H1 (cell line): ENCODE results near the gene MARK4. TPM values are rescaled to one million over a fixed set of nuclear protein-coding genes. Genes with fewer than 3 reads are reported as not detected.

Experiments used
- CTCF ChIA-PET: fragments of 300-600 bp; sonication (Branson Sonifier 250); formaldehyde crosslinking; loops from one replicate; lab custom pipeline; 2021; ENCODE audit not compliant: partially characterized antibody; lab: Charles Lee
- POLR2A ChIA-PET: fragments of 300-600 bp; sonication (Branson Sonifier 250); formaldehyde crosslinking; loops from one replicate; lab custom pipeline; 2021; ENCODE audit warnings: inconsistent platforms; ENCODE audit not compliant: partially characterized antibody; lab: Charles Lee
- DNase-seq, 2 experiments: peaks; one replicate each; pipeline versions ENCODE4 v3.0.0 to v3.0.0-alpha.2; 2010 to 2022; ENCODE audit warnings: low spot score in 2 of 2, low read depth in 1 of 2, mixed read lengths in 1 of 2
- FAIRE-seq: peaks from 2 replicates; lab custom pipeline; 2011; peaks lifted over from hg19 to GRCh38; lab: Jason Lieb, UNC
- H2AFZ ChIP-seq: 2 replicates; pipeline ENCODE4 v1.8.1; 2012; ENCODE audit warnings: low read length, inconsistent platforms
- H2AK5ac ChIP-seq: 2 replicates; pipeline ENCODE4 v1.6.1; 2013; ENCODE audit warnings: low read depth, low read length
- H2BK120ac ChIP-seq: replicated peaks from 2 replicates; pipeline ENCODE3; 2013; ENCODE audit warnings: low read depth, low read length, inconsistent platforms
- H2BK12ac ChIP-seq: 2 replicates; pipeline ENCODE4 v1.6.1; 2013; ENCODE audit warnings: low read depth, low read length
- H2BK15ac ChIP-seq: 2 replicates; pipeline ENCODE4 v1.6.1; 2013; ENCODE audit warnings: low read length
- H2BK20ac ChIP-seq: 2 replicates; pipeline ENCODE4 v1.6.1; 2013; ENCODE audit warnings: low read length
- H2BK5ac ChIP-seq: 2 replicates; pipeline ENCODE4 v1.6.1; 2013; ENCODE audit warnings: low read depth, low read length
- H3K14ac ChIP-seq: 2 replicates; pipeline ENCODE4 v1.6.1; 2013; ENCODE audit warnings: inconsistent platforms; ENCODE audit not compliant: insufficient read length
- H3K18ac ChIP-seq: 2 replicates; pipeline ENCODE4 v1.6.1; 2013; ENCODE audit warnings: low read length; ENCODE audit errors: extremely low read depth
- H3K23ac ChIP-seq: 2 replicates; pipeline ENCODE4 v1.6.1; 2013; ENCODE audit warnings: inconsistent platforms; ENCODE audit not compliant: insufficient read length
- H3K23me2 ChIP-seq: 2 replicates; pipeline ENCODE4 v1.6.1; 2013; ENCODE audit warnings: low read depth, low read length
- H3K27ac ChIP-seq: 2 replicates; pipeline ENCODE4 v1.6.1; 2011; ENCODE audit warnings: low read depth, low read length, inconsistent platforms
- H3K27me3 ChIP-seq, 4 experiments: replicated peaks in 1 of 4; 1 replicate in 1 of 4; 2 replicates in 3 of 4; pipeline versions ENCODE4 v1.6.1 to v1.8.1; 2011 to 2013; ENCODE audit warnings: low read length in 3 of 4, mild to moderate bottlenecking in 3 of 4, inconsistent platforms in 2 of 4, mixed read lengths in 2 of 4, moderate library complexity in 1 of 4; ENCODE audit not compliant: control insufficient read depth in 3 of 4, insufficient read depth in 3 of 4; ENCODE audit errors: extremely low read depth in 1 of 4
- H3K36me3 ChIP-seq, 4 experiments: 2 replicates each; pipeline versions ENCODE4 v1.6.1 to v1.8.1; 2011 to 2013; ENCODE audit warnings: mild to moderate bottlenecking in 4 of 4, low read length in 3 of 4, moderate library complexity in 2 of 4, control low read depth in 1 of 4, inconsistent platforms in 1 of 4; ENCODE audit not compliant: insufficient read depth in 4 of 4, control insufficient read depth in 2 of 4
- H3K4ac ChIP-seq: replicated peaks from 2 replicates; pipeline ENCODE3; 2013; ENCODE audit warnings: low read length, low read depth, mixed read lengths, inconsistent platforms; ENCODE audit not compliant: insufficient read length
- H3K4me1 ChIP-seq, 4 experiments: replicated peaks in 1 of 4; 1 replicate in 1 of 4; 2 replicates in 3 of 4; pipeline versions ENCODE4 v1.6.1 to v1.8.1; 2011 to 2013; ENCODE audit warnings: low read length in 3 of 4, inconsistent platforms in 2 of 4, mixed read lengths in 1 of 4; ENCODE audit not compliant: insufficient read depth in 4 of 4, control insufficient read depth in 3 of 4
- H3K4me2 ChIP-seq, 2 experiments: 2 replicates each; pipeline versions ENCODE4 v1.6.1 to v1.8.1; 2011 to 2013; ENCODE audit warnings: low read depth in 2 of 2, low read length in 2 of 2, control low read depth in 1 of 2, inconsistent platforms in 1 of 2, mild to moderate bottlenecking in 1 of 2; ENCODE audit not compliant: insufficient read depth in 1 of 2
- H3K4me3 ChIP-seq, 4 experiments: fragments of 200-600, 300-600 bp in 1 of 4; sonication (generic), shearing (Covaris generic), sonication (Bioruptor Twin) in 1 of 4; 2 replicates each; pipeline versions ENCODE4 v1.5.1 to v1.8.1; 2011 to 2016; ENCODE audit warnings: low read length in 4 of 4, low read depth in 3 of 4, control low read depth in 2 of 4, inconsistent platforms in 2 of 4, mild to moderate bottlenecking in 2 of 4, mixed read lengths in 1 of 4, moderate library complexity in 1 of 4; ENCODE audit not compliant: insufficient read depth in 2 of 4; ENCODE audit errors: extremely low read depth in 1 of 4
- H3K56ac ChIP-seq: replicated peaks from 2 replicates; pipeline ENCODE3; 2013; ENCODE audit warnings: low read depth, mild to moderate bottlenecking, mixed read lengths, low read length, inconsistent platforms; ENCODE audit not compliant: insufficient read length
- H3K79me1 ChIP-seq: 2 replicates; pipeline ENCODE4 v1.6.1; 2013; ENCODE audit warnings: low read depth, low read length, control low read depth
- H3K79me2 ChIP-seq, 2 experiments: 2 replicates each; pipeline versions ENCODE4 v1.6.1 to v1.8.1; 2012 to 2013; ENCODE audit warnings: low read length in 2 of 2, mild to moderate bottlenecking in 2 of 2, inconsistent platforms in 1 of 2; ENCODE audit not compliant: insufficient read depth in 2 of 2, control insufficient read depth in 1 of 2
- H3K9ac ChIP-seq, 4 experiments: replicated peaks in 1 of 4; 1 replicate in 1 of 4; 2 replicates in 3 of 4; pipeline versions ENCODE4 v1.6.1 to v1.8.1; 2011 to 2013; ENCODE audit warnings: low read depth in 3 of 4, low read length in 3 of 4, control low read depth in 2 of 4, mild to moderate bottlenecking in 2 of 4, moderate library complexity in 2 of 4, inconsistent platforms in 1 of 4; ENCODE audit errors: extremely low read depth in 1 of 4
- H3K9me3 ChIP-seq, 2 experiments: 2 replicates each; pipeline versions ENCODE4 v1.6.1 to v1.8.1; 2012 to 2013; ENCODE audit warnings: mild to moderate bottlenecking in 2 of 2, moderate library complexity in 2 of 2, control low read depth in 1 of 2, inconsistent platforms in 1 of 2, low read depth in 1 of 2, low read length in 1 of 2, mixed read lengths in 1 of 2; ENCODE audit not compliant: insufficient read depth in 2 of 2
- H4K20me1 ChIP-seq, 2 experiments: replicated peaks in 1 of 2; 2 replicates each; pipeline versions ENCODE3 to v1.8.1; 2011 to 2013; ENCODE audit warnings: inconsistent platforms in 2 of 2, low read length in 2 of 2, mild to moderate bottlenecking in 1 of 2; ENCODE audit not compliant: insufficient read depth in 2 of 2, control insufficient read depth in 1 of 2
- H4K5ac ChIP-seq: 2 replicates; pipeline ENCODE4 v1.6.1; 2013; ENCODE audit warnings: low read length, low read depth, mixed read lengths, inconsistent platforms; ENCODE audit not compliant: insufficient read length
- H4K8ac ChIP-seq: 2 replicates; pipeline ENCODE4 v1.8.0; 2013; ENCODE audit warnings: mild to moderate bottlenecking, moderate library complexity, low read length, inconsistent platforms; ENCODE audit not compliant: insufficient read depth; ENCODE audit errors: extremely low read depth
- H4K91ac ChIP-seq: replicated peaks from 2 replicates; pipeline ENCODE3; 2013; ENCODE audit warnings: low read length, mixed read lengths, inconsistent platforms; ENCODE audit not compliant: insufficient read length
- CEBPB ChIP-seq: IDR thresholded peaks from 2 replicates; pipeline ENCODE4 v1.6.1; 2012; ENCODE audit warnings: low read depth, low read length
- CHD1 ChIP-seq: IDR thresholded peaks from 2 replicates; pipeline ENCODE4 v1.6.1; 2012; ENCODE audit warnings: low read depth, low read length, improper control_type of control experiment
- GABPA ChIP-seq: IDR thresholded peaks from 2 replicates; pipeline ENCODE4 v1.6.1; 2011; ENCODE audit warnings: mild to moderate bottlenecking, low read length, moderate library complexity, borderline replicate concordance; ENCODE audit not compliant: insufficient read depth
- SUZ12 ChIP-seq: fragments of 200-600 bp; sonication (generic); IDR thresholded peaks from 2 replicates; pipeline ENCODE4 v1.6.1; 2012; ENCODE audit warnings: mild to moderate bottlenecking, inconsistent platforms, low read length, moderate library complexity, mixed read lengths
- TAF1 ChIP-seq: IDR thresholded peaks from 2 replicates; pipeline ENCODE4 v1.6.1; 2011; ENCODE audit warnings: mild to moderate bottlenecking, low read depth, low read length
- TAF7 ChIP-seq: optimal IDR thresholded peaks from 2 replicates; pipeline ENCODE3; 2011; ENCODE audit warnings: low read depth, mild to moderate bottlenecking, inconsistent platforms, low read length, moderate library complexity, borderline replicate concordance
- WGBS, 2 experiments: shearing (Covaris generic) in 1 of 2; methylation state at CpG; one replicate each; pipeline versions ENCODE4 v1.1.6 to v1.1.7; 2013 to 2015; ENCODE audit warnings: low lambda C conversion rate in 2 of 2, mixed read lengths in 2 of 2, inconsistent platforms in 1 of 2, low coverage in 1 of 2, missing lambda C conversion rate in 1 of 2; ENCODE audit not compliant: insufficient replicate concordance in 2 of 2, insufficient coverage in 1 of 2, insufficient read length in 1 of 2; ENCODE audit errors: extremely low coverage in 1 of 2, missing lambda C conversion rate in 1 of 2; 5-methylcytosine and 5-hydroxymethylcytosine counted together
- polyA plus RNA-seq, 7 experiments: library from polyadenylated mRNA; depleted of rRNA in 3 of 7; stranded (reverse) in 5 of 7; unstranded in 2 of 7; fragments of >200 nt in 5 of 7; fragments of 200-250 nt in 2 of 7; gene quantifications; 1 replicate in 5 of 7; 2 replicates in 1 of 7; 4 replicates in 1 of 7; pipeline versions ENCODE4 v1.2.1 to v1.2.3, GENCODE V29; 2011 to 2013; ENCODE audit warnings: missing spikeins in 2 of 7, mixed read lengths in 2 of 7
- total RNA-seq: library from RNA; stranded (reverse); fragmentation: NEBNext Ultra II Directional; extraction: Animal tissue kit (Norgen Biotek cat#: 25700); gene quantifications from 2 replicates; pipeline ENCODE4 v1.2.1, GENCODE V29; 2021

Gene MARK4
- total and polyA plus RNA-seq, 2 of the 8 experiments (the other 6 are each of a cell fraction or from before 2014, with no cell fraction given), result 12.3 to 49.8 TPM

GRCh38 chr19:45354241-45354842 lies 103.3 kb downstream of the MARK4 start:
- no peak overlapping the region for H4K5ac ChIP-seq
- CTCF ChIA-PET, result interaction anchor here (0.6 to 1.9 kb wide), 2 partner anchors 19 to 41 kb away, joined by 4 to 5 read pairs; no protein-coding TSS in a partner anchor
- WGBS, 2 experiments, result 89% methylated on average over 11 of the region's 11 CpGs; no CpG with 5 or more reads in 1 of the 2 experiments
- no peak for TF ChIP-seq CEBPB
- no peak for TF ChIP-seq CHD1
- no peak for TF ChIP-seq SUZ12
- TF ChIP-seq GABPA, result no peak
- no peak for TF ChIP-seq TAF7
- no peak for TF ChIP-seq TAF1

More at GRCh38 chr19:45354241-45354842, 103.3 kb downstream of the MARK4 start:
- Histone ChIP-seq H3K23ac (no peak overlapping the region), H3K27ac (no peak overlapping the region), H3K56ac (no peak overlapping the region), H3K4ac (no peak overlapping the region), H3K4me3 (no peak overlapping the region), H3K79me1 (peaks cover 2% of the 10 kb centered on the region; the same call in 1 of the 2 replicates), H3K79me2 (no peaks in the 10 kb centered on the region), H2BK15ac (no peak overlapping the region), H3K18ac (no peak overlapping the region), H4K8ac (no peak overlapping the region), H2AFZ (no peak overlapping the region), H3K36me3 (peaks cover 23 to 71% (median 57%) of the 10 kb centered on the region in 4 experiments), H2BK20ac (no peak overlapping the region), H4K91ac (no peak overlapping the region), H3K27me3 (no peaks in the 10 kb centered on the region), H2BK5ac (no peak overlapping the region), H3K9ac (no peak overlapping the region), H3K23me2 (no peaks in the 10 kb centered on the region), H3K14ac (no peak overlapping the region), H3K9me3 (no peaks in the 10 kb centered on the region), H2BK12ac (no peak overlapping the region), H2AK5ac (no peak overlapping the region), H4K20me1 (peaks cover 0 to 34% of the 10 kb centered on the region in 2 experiments), H3K4me2 (no peak overlapping the region), H2BK120ac (no peak overlapping the region), H3K4me1 (0 out of 7 replicates have a peak, but pooled peaks cover 0 to under 1% (median 0%) of the 10 kb centered on the region in 4 experiments)
- DNase-seq, result no peak
- POLR2A ChIA-PET, result interaction anchor here (1.0 to 2.4 kb wide), 4 partner anchors 7 to 15 kb away, joined by 3 to 14 read pairs (median 6); no protein-coding TSS in a partner anchor
- FAIRE-seq, result no peak
